ENCODE results near the gene CEP250. TPM values are rescaled to one million over a fixed set of nuclear protein-coding genes. Genes with fewer than 3 reads are reported as not detected.

Gene CEP250, protein sequence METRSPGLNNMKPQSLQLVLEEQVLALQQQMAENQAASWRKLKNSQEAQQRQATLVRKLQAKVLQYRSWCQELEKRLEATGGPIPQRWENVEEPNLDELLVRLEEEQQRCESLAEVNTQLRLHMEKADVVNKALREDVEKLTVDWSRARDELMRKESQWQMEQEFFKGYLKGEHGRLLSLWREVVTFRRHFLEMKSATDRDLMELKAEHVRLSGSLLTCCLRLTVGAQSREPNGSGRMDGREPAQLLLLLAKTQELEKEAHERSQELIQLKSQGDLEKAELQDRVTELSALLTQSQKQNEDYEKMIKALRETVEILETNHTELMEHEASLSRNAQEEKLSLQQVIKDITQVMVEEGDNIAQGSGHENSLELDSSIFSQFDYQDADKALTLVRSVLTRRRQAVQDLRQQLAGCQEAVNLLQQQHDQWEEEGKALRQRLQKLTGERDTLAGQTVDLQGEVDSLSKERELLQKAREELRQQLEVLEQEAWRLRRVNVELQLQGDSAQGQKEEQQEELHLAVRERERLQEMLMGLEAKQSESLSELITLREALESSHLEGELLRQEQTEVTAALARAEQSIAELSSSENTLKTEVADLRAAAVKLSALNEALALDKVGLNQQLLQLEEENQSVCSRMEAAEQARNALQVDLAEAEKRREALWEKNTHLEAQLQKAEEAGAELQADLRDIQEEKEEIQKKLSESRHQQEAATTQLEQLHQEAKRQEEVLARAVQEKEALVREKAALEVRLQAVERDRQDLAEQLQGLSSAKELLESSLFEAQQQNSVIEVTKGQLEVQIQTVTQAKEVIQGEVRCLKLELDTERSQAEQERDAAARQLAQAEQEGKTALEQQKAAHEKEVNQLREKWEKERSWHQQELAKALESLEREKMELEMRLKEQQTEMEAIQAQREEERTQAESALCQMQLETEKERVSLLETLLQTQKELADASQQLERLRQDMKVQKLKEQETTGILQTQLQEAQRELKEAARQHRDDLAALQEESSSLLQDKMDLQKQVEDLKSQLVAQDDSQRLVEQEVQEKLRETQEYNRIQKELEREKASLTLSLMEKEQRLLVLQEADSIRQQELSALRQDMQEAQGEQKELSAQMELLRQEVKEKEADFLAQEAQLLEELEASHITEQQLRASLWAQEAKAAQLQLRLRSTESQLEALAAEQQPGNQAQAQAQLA (N-terminal part only)
- 56.6 and 59.0 TPM in 2 replicates for total RNA-seq (2021)
- Bru-seq, nascent RNA = percentile 71 among the genes with signal in this experiment
- percentile 74 among the genes with signal in this experiment for BruChase-seq, experiment 1, labeled RNA remaining after a 2-hour chase
- percentile 89 among the genes with signal in this experiment for BruChase-seq, experiment 2, labeled RNA remaining after a 6-hour chase
- long read RNA-seq, partial matches to known transcripts = 13 of 23 reads
- long read RNA-seq, other reads (novel, unspliced or antisense) = 9 of 23 reads

DNA sequence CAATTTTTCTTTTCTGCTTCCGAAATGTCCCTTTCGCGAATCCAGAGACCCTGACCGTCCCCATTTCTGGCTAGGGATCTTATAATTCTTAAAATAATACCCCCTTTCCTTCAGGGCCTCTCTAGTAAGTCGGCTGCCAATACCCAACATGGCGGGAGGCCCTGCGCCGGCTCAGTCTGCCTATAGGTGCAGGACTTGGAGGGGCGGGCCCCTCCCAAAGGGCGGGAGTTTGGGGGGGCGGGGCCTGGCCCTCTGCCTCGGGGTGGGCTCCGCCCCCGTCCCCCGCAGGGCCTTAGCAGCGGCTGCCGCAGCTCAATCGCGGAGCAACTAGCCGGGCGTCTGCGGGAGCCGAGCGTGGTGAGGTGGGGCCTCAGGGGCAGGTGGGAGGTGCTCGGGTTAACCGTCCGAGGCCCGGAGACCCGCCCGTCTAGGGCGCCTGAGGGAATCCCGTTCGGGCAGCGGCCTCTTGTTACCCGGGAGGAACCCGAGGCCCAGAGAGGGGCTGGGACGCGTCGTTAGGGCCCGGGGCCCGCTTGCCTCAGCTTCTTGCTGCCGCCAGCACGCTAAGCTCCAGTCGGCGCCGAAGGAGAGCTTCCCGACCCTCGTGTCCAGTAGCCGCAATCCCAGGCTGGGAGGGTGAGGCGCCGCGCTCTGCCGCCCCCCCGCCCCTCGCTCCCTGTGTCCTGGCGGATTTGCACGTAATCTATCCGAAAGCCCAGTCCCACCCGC, at the start of gene CEP250:
Gene CEP250, plus strand, starts transcription at position 718 of the 729 bp plus-strand sequence. CDS start 6,770 bp downstream, outside the sequence.
- Histone ChIP-seq H3K4me3 (ENCODE audit: low read depth, low read length, poor library complexity, severe bottlenecking) (peak within 1 kb of the TSS; percentile 89), H3K36me3 (ENCODE audit: insufficient read depth, low read length, poor library complexity, severe bottlenecking) (peaks cover 1% of the 10 kb centered on the region), H3K4me1 (ENCODE audit: insufficient read depth, low read length, poor library complexity, severe bottlenecking) (peaks cover 28% of the 10 kb centered on the region), H3K27me3 (replicated peaks; ENCODE audit: insufficient read depth, low read depth, low read length, poor library complexity) (no peaks in the 10 kb centered on the region), H3K9me3 (ENCODE audit: low read depth, low read length, poor library complexity, severe bottlenecking) (no peaks in the 10 kb centered on the region), H3K27ac (ENCODE audit: low read depth, low read length, poor library complexity, severe bottlenecking) (peak within 1 kb of the TSS; percentile 99)
- BruUV-seq (replicated peaks) = no TSS peak
- CTCF ChIA-PET = interaction anchor here (0.6 to 2.1 kb wide), 7 partner anchors 8 to 945 kb away, joined by 3 to 8 read pairs (median 5); partner anchors contain the start of gene GDF5
- intact Hi-C loops (cut with micrococcal nuclease; ENCODE audit: unreplicated experiment) = no loop called here
- DNase-seq (ENCODE audit: low spot score) = peak; percentile 97
- TF ChIP-seq EZH2 (IDR thresholded peaks at IDR 0.05; ENCODE audit: borderline replicate concordance, low read depth, low read length, poor library complexity, severe bottlenecking) = no peak
- TF ChIP-seq, protein P1, sequence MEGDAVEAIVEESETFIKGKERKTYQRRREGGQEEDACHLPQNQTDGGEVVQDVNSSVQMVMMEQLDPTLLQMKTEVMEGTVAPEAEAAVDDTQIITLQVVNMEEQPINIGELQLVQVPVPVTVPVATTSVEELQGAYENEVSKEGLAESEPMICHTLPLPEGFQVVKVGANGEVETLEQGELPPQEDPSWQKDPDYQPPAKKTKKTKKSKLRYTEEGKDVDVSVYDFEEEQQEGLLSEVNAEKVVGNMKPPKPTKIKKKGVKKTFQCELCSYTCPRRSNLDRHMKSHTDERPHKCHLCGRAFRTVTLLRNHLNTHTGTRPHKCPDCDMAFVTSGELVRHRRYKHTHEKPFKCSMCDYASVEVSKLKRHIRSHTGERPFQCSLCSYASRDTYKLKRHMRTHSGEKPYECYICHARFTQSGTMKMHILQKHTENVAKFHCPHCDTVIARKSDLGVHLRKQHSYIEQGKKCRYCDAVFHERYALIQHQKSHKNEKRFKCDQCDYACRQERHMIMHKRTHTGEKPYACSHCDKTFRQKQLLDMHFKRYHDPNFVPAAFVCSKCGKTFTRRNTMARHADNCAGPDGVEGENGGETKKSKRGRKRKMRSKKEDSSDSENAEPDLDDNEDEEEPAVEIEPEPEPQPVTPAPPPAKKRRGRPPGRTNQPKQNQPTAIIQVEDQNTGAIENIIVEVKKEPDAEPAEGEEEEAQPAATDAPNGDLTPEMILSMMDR (conservative IDR thresholded peaks at IDR 0.05; ENCODE audit: low read depth, low read length) = no peak
- POLR2A ChIA-PET (ENCODE audit: low non-redundant PET) = interaction anchor here (0.5 to 0.8 kb wide), 4 partner anchors 10 to 1092 kb away, joined by 4 to 12 read pairs (median 6); no protein-coding TSS in a partner anchor

GRCh38 chr20:35405775-35406174, 49.6 kb upstream of the CEP250 start:
- Histone ChIP-seq H3K36me3 (ENCODE audit: insufficient read depth, low read length, poor library complexity, severe bottlenecking) (peaks cover 38% of the 10 kb centered on the region), H3K4me1 (ENCODE audit: insufficient read depth, low read length, poor library complexity, severe bottlenecking) (peaks cover 3% of the 10 kb centered on the region), H3K9me3 (ENCODE audit: low read depth, low read length, poor library complexity, severe bottlenecking) (peaks cover 7% of the 10 kb centered on the region), H3K27ac (ENCODE audit: low read depth, low read length, poor library complexity, severe bottlenecking) (no peak overlapping the region), H3K27me3 (replicated peaks; ENCODE audit: insufficient read depth, low read depth, low read length, poor library complexity) (no peaks in the 10 kb centered on the region), H3K4me3 (ENCODE audit: low read depth, low read length, poor library complexity, severe bottlenecking) (no peak overlapping the region)
- ChIA-PET POLR2A (ENCODE audit: low non-redundant PET) (no interaction called here), CTCF (no interaction called here)
- DNase-seq (ENCODE audit: low spot score) = no peak
- TF ChIP-seq EZH2 (IDR thresholded peaks at IDR 0.05; ENCODE audit: borderline replicate concordance, low read depth, low read length, poor library complexity, severe bottlenecking) = no peak
- TF ChIP-seq, protein P1 (conservative IDR thresholded peaks at IDR 0.05; ENCODE audit: low read depth, low read length) = no peak
- intact Hi-C loops (cut with micrococcal nuclease; ENCODE audit: unreplicated experiment) = no loop called here
- BruUV-seq (replicated peaks) = no TSS peak

Data from A673 (cell line).